ENCODE measurements around the gene IL17RE. TPM values are rescaled to one million over a fixed set of nuclear protein-coding genes. Genes with fewer than 3 reads are reported as not detected.
"Not testable (repeated sequence)": the region's sequence is repeated elsewhere in the genome, so short reads cannot be mapped to it uniquely, and the experiment has no call there.

The IL17RE gene
- total RNA-seq, 2 donors from 2014 or later: 5.9 to 20.1 TPM

DNA sequence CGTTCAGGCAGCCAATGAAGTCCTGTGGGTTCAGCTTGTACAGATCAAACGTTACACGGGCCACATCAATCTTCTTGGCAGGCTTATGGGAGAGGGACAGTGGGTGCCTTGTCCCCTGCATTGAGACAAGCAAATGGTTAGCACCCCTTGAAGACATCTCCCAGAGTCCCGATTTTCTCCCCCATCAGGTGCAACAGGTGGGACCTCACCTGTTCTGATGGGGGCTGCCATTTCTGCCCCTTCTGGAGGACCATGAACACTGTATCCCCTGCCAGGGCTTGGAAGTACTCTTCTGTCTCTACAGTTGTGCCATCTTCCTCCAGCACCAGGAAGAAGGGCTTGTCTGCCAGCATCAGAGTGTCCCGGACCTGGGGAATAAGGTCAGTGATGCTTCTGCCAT is 32.7 kb upstream of the IL17RE start:
- Mint-ChIP-seq H3K27me3 (no peaks in the 10 kb centered on the region), H3K4me3 (no peak overlapping the region), H3K4me1 (no peaks in the 10 kb centered on the region), H3K9me3 (no peaks in the 10 kb centered on the region), H3K36me3 (ENCODE audit: low read depth) (no peaks in the 10 kb centered on the region), H3K27ac (no peak overlapping the region)
- no peak for ATAC-seq (replicated peaks)

DNA sequence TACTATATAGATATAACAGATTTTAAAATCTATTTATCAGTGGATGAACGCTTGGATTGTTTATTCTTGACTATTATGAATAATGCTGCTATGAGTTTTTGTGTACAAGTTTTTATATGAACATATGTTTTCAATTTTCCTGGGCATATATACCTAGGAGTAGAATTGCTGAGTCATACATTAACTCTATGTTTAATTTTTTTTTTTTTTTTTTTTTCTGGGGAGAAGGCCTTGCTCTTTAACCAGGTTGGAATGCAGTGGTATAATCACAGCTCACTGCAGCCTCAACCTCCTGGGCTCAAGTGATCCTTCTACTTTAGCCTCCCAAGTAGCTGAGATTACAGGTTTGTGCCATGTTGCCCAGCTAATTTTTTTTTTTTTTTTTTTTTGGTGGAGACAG is 31.7 kb upstream of the IL17RE start:
- Mint-ChIP-seq H3K27me3 (no peaks in the 10 kb centered on the region), H3K27ac (no peak overlapping the region), H3K9me3 (no peaks in the 10 kb centered on the region), H3K4me1 (no peaks in the 10 kb centered on the region), H3K4me3 (no peak overlapping the region), H3K36me3 (ENCODE audit: low read depth) (no peaks in the 10 kb centered on the region)
- no peak for ATAC-seq (replicated peaks)

DNA sequence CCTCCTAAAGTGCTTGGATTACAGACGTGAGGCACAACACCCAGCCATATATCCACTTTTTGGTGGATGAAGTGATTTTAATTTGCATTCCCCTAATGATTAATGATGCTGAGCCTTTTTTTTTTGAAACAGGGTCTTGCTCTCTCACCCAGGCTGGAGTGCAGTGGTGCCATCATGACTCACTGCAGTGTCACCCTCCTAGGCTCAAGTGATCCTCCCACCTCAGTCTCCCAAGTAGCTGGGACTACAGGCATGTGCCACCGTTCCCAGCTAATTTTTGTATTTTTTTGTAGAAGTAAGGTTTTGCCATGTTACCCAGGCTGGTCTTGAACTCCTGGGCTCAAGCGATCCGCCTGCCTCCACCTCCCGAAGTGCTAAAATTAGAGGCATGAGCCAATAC is 30.6 kb upstream of the IL17RE start:
- ATAC-seq (replicated peaks); H3K4me1 Mint-ChIP-seq; H3K27me3 Mint-ChIP-seq; H3K27ac Mint-ChIP-seq; H3K4me3 Mint-ChIP-seq; H3K9me3 Mint-ChIP-seq; H3K36me3 Mint-ChIP-seq (ENCODE audit: low read depth): not testable (repeated sequence)

DNA sequence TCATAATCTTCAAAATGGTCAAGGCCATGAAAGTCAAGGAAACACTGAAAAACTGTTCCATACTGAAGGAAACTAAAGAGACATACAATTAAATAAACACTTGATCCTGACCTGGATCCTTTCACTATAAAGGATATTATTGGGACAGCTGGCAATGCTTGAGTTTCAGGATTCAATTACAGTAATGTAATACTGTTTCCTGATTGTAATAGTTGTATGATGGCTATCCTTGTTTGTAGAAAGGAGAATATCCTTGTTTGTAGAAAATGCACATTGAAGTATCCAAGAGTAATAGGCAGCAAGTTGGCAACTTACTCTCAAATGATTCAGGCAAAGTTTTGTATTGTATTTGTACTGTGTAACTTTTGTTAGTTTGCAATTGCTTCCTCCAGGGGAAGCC is 27.2 kb upstream of the IL17RE start:
- H3K9me3 Mint-ChIP-seq: no peaks in the 10 kb centered on the region
- no peaks in the 10 kb centered on the region for H3K27me3 Mint-ChIP-seq
- H3K27ac Mint-ChIP-seq: no peak overlapping the region
- no peak overlapping the region for H3K4me3 Mint-ChIP-seq
- no peaks in the 10 kb centered on the region for H3K36me3 Mint-ChIP-seq (ENCODE audit: low read depth)
- no peaks in the 10 kb centered on the region for H3K4me1 Mint-ChIP-seq
- ATAC-seq (replicated peaks): no peak

DNA sequence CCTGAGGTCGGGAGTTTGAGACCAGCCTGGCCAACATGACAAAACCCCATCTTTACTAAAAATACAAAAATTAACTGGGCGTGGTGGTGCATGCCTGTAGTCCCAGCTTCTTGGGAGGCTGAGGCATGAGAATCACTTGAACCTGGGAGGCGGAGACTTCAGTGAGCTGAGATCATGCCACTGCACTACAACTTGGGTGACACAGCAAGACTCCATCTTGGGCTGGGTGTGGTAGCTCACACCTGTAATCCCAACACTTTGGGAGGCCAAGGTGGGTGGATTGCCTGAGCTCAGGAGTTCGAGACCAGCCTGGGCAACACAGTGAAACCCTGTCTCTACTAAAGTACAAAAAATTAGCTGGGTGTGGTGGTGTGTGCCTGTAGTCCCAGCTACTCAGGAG is 26.4 kb upstream of the IL17RE start:
- H3K4me3 Mint-ChIP-seq; H3K4me1 Mint-ChIP-seq; H3K27ac Mint-ChIP-seq; H3K36me3 Mint-ChIP-seq (ENCODE audit: low read depth); H3K27me3 Mint-ChIP-seq; ATAC-seq (replicated peaks); H3K9me3 Mint-ChIP-seq: not testable (repeated sequence)

DNA sequence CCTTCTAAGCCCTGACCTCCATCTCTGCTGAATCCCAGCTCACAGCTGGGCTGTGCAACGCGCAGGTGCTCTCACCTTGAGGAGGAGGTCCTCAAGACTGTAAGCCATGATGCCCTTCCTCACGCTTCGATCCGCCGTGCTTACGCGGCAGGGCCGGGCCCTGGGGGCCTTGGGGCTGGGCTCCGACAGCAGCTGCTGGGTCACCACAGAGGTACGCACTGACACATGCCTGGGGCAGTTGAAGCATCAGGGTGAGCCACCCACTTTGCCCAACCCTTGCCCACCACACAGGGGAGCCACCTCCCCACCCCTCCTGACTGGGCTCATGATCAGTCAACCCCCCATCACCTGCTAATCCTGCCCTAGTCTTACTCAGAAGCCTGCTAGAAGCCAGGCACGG is 25.7 kb upstream of the IL17RE start:
- Mint-ChIP-seq H3K36me3 (ENCODE audit: low read depth) (no peaks in the 10 kb centered on the region), H3K27me3 (no peaks in the 10 kb centered on the region), H3K4me1 (no peaks in the 10 kb centered on the region), H3K27ac (no peak overlapping the region), H3K4me3 (no peak overlapping the region), H3K9me3 (no peaks in the 10 kb centered on the region)
- peak; percentile 32 for ATAC-seq (replicated peaks)

DNA sequence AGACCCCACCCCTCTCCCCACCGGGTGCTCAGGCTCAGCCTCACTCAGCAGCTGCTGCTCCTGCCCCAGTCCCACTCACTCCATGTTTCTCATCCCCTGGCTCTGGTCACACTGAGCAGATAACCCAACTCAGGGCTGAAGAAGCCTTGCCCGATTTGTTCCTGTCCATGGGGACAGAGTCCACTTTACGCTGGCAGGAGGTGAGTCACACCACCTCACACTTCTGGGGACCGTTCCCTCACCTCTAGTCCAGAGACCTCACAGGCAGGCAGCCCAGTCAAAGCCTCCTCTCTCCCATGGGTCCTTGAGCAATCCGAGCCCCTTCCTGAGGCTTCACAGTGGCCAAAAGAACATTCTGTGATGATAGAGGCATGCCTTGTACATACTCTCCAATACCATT is 23.9 kb upstream of the IL17RE start:
- Mint-ChIP-seq H3K4me3 (no peak overlapping the region), H3K36me3 (ENCODE audit: low read depth) (no peaks in the 10 kb centered on the region), H3K4me1 (no peaks in the 10 kb centered on the region), H3K27ac (no peak overlapping the region), H3K27me3 (no peaks in the 10 kb centered on the region), H3K9me3 (no peaks in the 10 kb centered on the region)
- no peak for ATAC-seq (replicated peaks)

DNA sequence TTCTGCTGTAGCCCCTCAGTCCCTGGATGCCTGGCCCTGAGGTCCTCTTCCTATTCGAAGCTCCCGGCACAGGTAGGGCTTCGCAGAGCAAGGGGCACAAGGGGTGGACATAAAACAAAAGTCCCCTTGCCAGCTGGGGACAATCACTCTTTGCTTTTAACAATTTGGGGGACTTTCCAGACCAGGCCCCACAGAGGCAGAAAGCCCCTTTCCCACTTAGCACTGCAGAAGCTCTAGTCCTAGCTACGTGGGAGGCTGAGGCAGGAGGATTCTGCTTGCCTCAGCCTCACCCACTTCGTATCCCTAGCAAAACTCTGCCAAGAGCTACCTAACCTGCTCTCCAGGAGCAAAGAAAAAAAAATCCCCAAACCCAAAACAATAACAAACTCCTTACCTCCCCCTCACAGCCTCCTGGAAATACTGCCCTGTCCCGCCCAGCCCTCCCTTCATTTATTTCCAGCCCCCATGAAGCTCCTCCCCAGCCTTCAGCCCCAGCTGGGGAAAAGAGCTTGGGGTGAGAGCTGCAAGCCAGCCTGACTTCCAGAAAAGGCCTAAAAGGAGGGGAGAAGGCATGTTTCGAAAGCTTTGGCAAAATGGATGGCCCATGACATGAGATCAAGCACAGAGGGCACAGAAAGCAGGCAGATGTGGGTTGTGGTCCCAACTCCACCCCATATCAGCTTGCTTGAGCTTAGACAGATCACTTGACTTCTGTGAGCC is 22.7 kb upstream of the IL17RE start, which contains the start of gene CIDEC:
TSS of gene CIDEC (minus strand) at position 424 of the 720 bp plus-strand sequence. CDS start 1,767 bp downstream, outside the sequence.
- H3K27me3 Mint-ChIP-seq: no peaks in the 10 kb centered on the region
- H3K36me3 Mint-ChIP-seq (ENCODE audit: low read depth): no peaks in the 10 kb centered on the region
- H3K9me3 Mint-ChIP-seq: no peaks in the 10 kb centered on the region
- H3K4me1 Mint-ChIP-seq: no peaks in the 10 kb centered on the region
- H3K27ac Mint-ChIP-seq: no peak within 1 kb of the TSS
- ATAC-seq (replicated peaks): no peak
- no peak within 1 kb of the TSS for H3K4me3 Mint-ChIP-seq

DNA sequence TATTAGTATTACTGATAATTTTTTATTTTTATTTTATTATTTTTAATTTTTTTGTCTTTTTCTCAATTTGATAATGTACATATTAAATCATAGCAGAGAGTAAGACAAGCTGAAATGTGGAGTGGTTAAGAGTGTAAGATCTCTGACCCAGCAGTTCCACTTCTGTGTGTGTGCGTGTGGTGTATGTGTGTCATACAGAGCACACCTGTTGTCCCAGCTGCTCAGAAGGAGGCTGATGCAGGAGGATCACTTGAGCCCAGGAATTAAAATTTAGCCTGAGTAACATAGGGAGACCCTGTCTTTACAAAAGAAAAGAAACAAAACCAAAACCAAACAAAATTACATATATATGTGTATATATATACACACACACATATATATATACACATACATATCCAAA is 21.2 kb upstream of the IL17RE start:
- Mint-ChIP-seq H3K27me3 (no peaks in the 10 kb centered on the region), H3K4me3 (no peak overlapping the region), H3K9me3 (no peaks in the 10 kb centered on the region), H3K4me1 (no peaks in the 10 kb centered on the region), H3K27ac (no peak overlapping the region), H3K36me3 (ENCODE audit: low read depth) (no peaks in the 10 kb centered on the region)
- no peak for ATAC-seq (replicated peaks)

DNA sequence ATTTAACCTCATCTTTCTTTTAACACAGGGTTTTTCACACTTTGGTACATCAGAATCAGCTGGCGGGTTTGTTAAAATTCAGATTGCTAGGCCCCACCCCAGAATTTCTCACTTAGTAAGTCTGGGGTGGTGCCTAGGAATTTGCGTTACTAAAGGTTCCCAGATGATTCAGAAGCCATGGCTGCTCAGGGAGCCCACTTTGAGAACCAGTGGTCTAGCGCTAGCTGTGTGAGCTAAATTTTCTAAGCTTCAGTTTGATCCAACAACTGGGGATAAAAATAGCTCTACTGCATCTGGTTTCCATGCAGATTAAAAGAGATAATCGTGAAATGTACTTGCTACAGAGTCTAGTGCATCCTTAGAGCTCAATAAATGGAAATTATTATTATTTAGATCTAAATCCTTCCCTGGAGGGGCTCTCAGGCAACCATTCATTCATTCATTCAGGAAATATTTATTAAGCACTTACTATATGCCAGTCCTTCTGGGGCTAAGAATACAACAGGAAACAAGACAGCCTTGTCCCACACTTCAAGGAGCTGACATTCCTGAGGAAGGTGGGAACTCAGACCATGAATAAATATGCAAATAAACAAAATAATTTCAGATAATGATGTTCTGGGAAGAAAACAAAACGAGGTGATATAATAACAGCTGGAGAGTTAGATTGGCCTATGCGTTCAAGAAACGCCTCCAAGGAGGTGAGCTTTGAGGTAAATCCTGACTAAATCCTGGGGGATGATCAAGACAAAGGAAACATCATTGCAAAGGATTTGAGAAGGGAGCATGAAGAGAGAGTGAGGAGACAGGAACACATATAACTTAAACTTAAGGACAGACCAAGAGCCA is 18.7 kb upstream of the IL17RE start:
- Mint-ChIP-seq H3K27ac (no peak overlapping the region), H3K4me1 (no peaks in the 10 kb centered on the region), H3K4me3 (no peak overlapping the region), H3K27me3 (no peaks in the 10 kb centered on the region), H3K36me3 (ENCODE audit: low read depth) (no peaks in the 10 kb centered on the region), H3K9me3 (no peaks in the 10 kb centered on the region)
- no peak for ATAC-seq (replicated peaks)

DNA sequence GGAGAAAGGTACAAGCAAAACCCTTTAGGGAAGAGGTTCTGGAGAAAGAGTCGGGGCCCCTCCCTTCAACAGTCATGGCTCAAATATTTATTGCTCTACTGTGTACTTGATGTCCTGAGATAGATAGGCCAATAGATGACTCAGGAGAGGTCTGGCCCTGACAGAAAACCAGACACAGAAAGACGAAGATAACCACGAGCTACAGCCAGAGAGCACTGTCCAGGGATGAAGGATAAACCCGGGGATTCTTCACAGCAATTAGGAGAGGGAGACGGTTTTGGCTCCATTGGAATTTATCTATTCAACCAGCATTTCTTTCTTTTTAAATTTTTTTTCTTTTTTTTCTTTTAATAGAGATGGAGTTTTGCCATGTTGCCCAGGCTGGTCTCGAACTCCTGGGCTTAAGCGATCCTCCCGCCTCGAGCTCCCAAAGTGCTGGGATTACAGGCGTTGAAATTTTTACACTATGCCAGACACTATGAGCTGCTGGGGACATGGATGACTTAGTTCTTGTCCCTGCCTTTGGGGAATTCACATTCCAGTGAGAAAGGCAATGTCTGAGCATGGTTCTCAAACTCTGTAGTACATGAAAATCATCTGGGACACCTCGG is 18.0 kb upstream of the IL17RE start:
- no peak overlapping the region for H3K4me3 Mint-ChIP-seq
- no peak for ATAC-seq (replicated peaks)
- no peaks in the 10 kb centered on the region for H3K27me3 Mint-ChIP-seq
- H3K27ac Mint-ChIP-seq: no peak overlapping the region
- no peaks in the 10 kb centered on the region for H3K4me1 Mint-ChIP-seq
- H3K36me3 Mint-ChIP-seq (ENCODE audit: low read depth): no peaks in the 10 kb centered on the region
- H3K9me3 Mint-ChIP-seq: no peaks in the 10 kb centered on the region

DNA sequence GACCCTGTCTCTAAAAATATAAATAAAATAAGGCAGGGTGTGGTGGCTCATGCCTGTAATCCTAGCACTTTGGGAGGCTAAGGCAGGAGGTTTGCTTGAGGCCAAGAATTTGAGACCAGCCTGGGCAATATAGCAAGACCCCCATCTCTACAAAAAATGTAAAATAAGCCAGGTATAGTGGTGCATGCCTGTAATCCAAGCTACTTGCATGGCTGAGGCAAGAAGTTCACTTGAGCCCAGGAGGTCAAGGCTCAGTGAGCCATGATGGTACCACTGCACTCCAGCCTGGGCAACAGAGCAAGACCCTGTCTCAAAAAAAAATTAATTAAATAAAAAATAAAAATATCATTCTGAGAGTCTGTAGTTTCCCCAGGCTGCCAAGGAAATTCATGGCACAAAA is 16.3 kb upstream of the IL17RE start:
- Mint-ChIP-seq H3K9me3 (no peaks in the 10 kb centered on the region), H3K27me3 (no peaks in the 10 kb centered on the region), H3K27ac (no peak overlapping the region), H3K4me1 (no peaks in the 10 kb centered on the region), H3K4me3 (no peak overlapping the region), H3K36me3 (ENCODE audit: low read depth) (peaks cover 11% of the 10 kb centered on the region)
- no peak for ATAC-seq (replicated peaks)

DNA sequence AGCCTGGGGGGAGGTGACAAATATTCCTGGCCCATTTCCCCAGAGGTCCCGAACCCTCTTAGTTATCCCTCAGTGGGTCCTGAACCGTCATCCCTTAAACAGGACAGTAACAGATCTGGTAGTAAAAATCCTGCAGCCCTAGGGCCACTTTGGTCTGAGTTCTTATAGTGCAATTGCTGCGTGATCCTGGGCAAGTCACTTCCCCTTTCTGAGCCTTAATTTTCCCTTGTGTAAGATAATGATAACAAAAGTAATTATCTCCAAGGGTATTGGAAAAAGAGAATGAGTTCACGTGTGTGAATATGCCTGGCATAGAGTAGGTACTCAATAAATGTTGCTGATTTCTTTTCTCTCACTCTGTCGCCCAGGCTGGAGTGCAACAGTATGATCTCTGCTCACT is 15.2 kb upstream of the IL17RE start:
- Mint-ChIP-seq H3K36me3 (ENCODE audit: low read depth) (peaks cover 22% of the 10 kb centered on the region), H3K4me3 (no peak overlapping the region), H3K4me1 (peaks cover 4% of the 10 kb centered on the region), H3K27me3 (no peaks in the 10 kb centered on the region), H3K27ac (no peak overlapping the region), H3K9me3 (no peaks in the 10 kb centered on the region)
- ATAC-seq (replicated peaks): no peak

DNA sequence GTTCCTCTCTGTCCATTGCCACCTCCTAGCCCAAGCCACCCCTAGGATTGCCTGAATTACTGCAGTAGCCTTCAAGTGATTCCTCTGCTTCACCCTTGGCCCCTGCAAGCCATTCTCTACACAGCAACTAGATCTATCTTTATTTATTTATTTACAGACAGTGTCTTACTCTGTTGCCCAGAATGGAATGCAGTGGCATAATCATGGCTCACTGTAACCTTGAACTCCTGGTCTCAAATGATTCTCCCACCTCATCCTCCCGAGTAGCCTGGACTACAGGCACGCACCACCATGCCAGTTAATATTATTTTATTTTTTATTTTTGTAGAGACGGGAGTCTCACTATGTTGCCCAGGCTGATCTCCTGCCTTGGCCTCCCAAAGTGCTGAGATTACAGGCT is 14.1 kb upstream of the IL17RE start:
- Mint-ChIP-seq H3K36me3 (ENCODE audit: low read depth) (peaks cover 32% of the 10 kb centered on the region), H3K4me3 (no peak overlapping the region)

DNA sequence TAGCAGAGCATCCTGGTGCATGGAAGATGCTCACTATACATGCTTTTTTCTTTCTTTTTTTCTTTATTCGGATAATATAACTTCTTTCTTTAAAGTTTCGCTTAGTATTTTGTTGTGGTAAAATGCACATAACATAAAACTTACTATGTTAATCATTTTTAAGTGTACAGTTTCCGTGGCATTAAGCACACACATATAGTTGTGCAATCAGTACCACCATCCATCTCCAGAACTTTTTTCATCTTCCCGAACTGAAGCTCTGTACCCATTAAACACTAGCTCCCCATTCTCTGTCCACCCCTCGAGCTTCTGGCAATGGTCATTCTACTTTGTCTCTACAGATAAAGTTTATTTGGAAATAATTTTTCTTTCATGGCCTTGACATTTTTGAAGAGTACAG is 13.2 kb upstream of the IL17RE start:
- H3K9me3 Mint-ChIP-seq: no peaks in the 10 kb centered on the region
- peaks cover 19% of the 10 kb centered on the region for H3K4me1 Mint-ChIP-seq
- H3K27ac Mint-ChIP-seq: peak overlapping the region; percentile 97
- no peak for ATAC-seq (replicated peaks)
- H3K36me3 Mint-ChIP-seq (ENCODE audit: low read depth): peaks cover 41% of the 10 kb centered on the region
- peak overlapping the region; percentile 89 for H3K4me3 Mint-ChIP-seq
- H3K27me3 Mint-ChIP-seq: no peaks in the 10 kb centered on the region

More for the DNA sequence above, 14.1 kb upstream of the IL17RE start:
- Mint-ChIP-seq H3K9me3 (no peaks in the 10 kb centered on the region), H3K4me1 (peaks cover 12% of the 10 kb centered on the region), H3K27ac (no peak overlapping the region), H3K27me3 (no peaks in the 10 kb centered on the region)
- no peak for ATAC-seq (replicated peaks)

All from activated T-helper 17 cell treated with anti-CD3 and anti-CD28 coated beads, Interleukin-2, amount 50 U/mL, for 72 hours (primary cell).